Hepatocyte (in vitro differentiated cells): ENCODE results near the gene RNU5D-1. TPM values are rescaled to one million over a fixed set of nuclear protein-coding genes. Genes with fewer than 3 reads are reported as not detected.
A peak's percentile ranks its signal among the peaks of the same experiment; 100 is the strongest.

Experiments
- DNase-seq: peaks from one replicate; pipeline ENCODE4 v3.0.0-alpha.2; 2016; ENCODE audit warnings: low spot score
- H2AFZ ChIP-seq: fragments of 200-600 bp; sonication (generic); 2 replicates; pipeline ENCODE4 v1.6.0; 2016; ENCODE audit warnings: antibody characterized with exemption, mild to moderate bottlenecking
- H3K27ac ChIP-seq: fragments of 200-600 bp; sonication (generic); 2 replicates; pipeline ENCODE4 v1.5.1; 2016; ENCODE audit warnings: mild to moderate bottlenecking
- H3K27me3 ChIP-seq: fragments of 200-600 bp; sonication (generic); 2 replicates; pipeline ENCODE4 v1.6.1; 2016
- H3K36me3 ChIP-seq: fragments of 200-600 bp; sonication (generic); replicated peaks from 2 replicates; pipeline ENCODE4 v1.5.1; 2016; ENCODE audit warnings: low read depth; ENCODE audit not compliant: insufficient read depth
- H3K4me1 ChIP-seq: fragments of 200-600 bp; sonication (generic); 2 replicates; pipeline ENCODE4 v1.5.1; 2016; ENCODE audit warnings: mild to moderate bottlenecking, moderate library complexity; ENCODE audit not compliant: insufficient read depth
- H3K4me2 ChIP-seq: fragments of 200-600 bp; sonication (generic); 2 replicates; pipeline ENCODE4 v1.6.0; 2016
- H3K4me3 ChIP-seq: fragments of 200-600 bp; sonication (generic); 2 replicates; pipeline ENCODE4 v1.5.1; 2016; ENCODE audit warnings: mild to moderate bottlenecking
- H3K79me2 ChIP-seq: fragments of 200-600 bp; sonication (generic); 2 replicates; pipeline ENCODE4 v1.6.0; 2017; ENCODE audit warnings: mild to moderate bottlenecking
- H3K9me2 ChIP-seq: fragments of 200-600 bp; sonication (generic); replicated peaks from 2 replicates; pipeline ENCODE4 v1.6.0; 2017; ENCODE audit warnings: mild to moderate bottlenecking; ENCODE audit not compliant: insufficient read depth
- H3K9me3 ChIP-seq: fragments of 200-600 bp; sonication (generic); 2 replicates; pipeline ENCODE4 v1.5.1; 2016; ENCODE audit warnings: low read depth, mild to moderate bottlenecking
- H4K20me1 ChIP-seq: fragments of 200-600 bp; sonication (generic); 2 replicates; pipeline ENCODE4 v1.6.0; 2016; ENCODE audit warnings: mild to moderate bottlenecking; ENCODE audit not compliant: insufficient read depth, poor library complexity, severe bottlenecking
- CTCF ChIP-seq: fragments of 200-600 bp; sonication (generic); IDR thresholded peaks from 2 replicates; pipeline ENCODE4 v1.5.1; 2016; ENCODE audit warnings: antibody characterized with exemption, mild to moderate bottlenecking; ENCODE audit not compliant: poor library complexity
- EZH2 ChIP-seq: fragments of 200-600 bp; sonication (generic); IDR thresholded peaks from 2 replicates; pipeline ENCODE4 v1.6.1; 2016; ENCODE audit warnings: antibody characterized with exemption, mild to moderate bottlenecking, borderline replicate concordance
- EZH2phosphoT487 ChIP-seq: fragments of 200-600 bp; sonication (generic); IDR thresholded peaks from one replicate; pipeline ENCODE4 v1.6.1; 2018; ENCODE audit warnings: antibody characterized with exemption, mild to moderate bottlenecking, low read depth, moderate library complexity; ENCODE audit not compliant: unreplicated experiment, severe bottlenecking
- WGBS: methylation state at CpG from one replicate; pipeline ENCODE4 v1.1.6; 2016; ENCODE audit warnings: low lambda C conversion rate; ENCODE audit errors: missing lambda C conversion rate; 5-methylcytosine and 5-hydroxymethylcytosine counted together
- polyA plus RNA-seq: library from polyadenylated mRNA; unstranded; fragments of >200 nt; fragmentation: Nextera tagmentation; extraction: Ambion mirVana; gene quantifications from 2 replicates; pipeline ENCODE4 v1.2.1, GENCODE V29; 2016
- total RNA-seq: library from RNA; depleted of rRNA; stranded (reverse); fragments of >200 nt; gene quantifications from 2 replicates; pipeline ENCODE4 v1.2.3, GENCODE V29; 2014

RNU5D-1 gene
- total and polyA plus RNA-seq, 2 experiments from 2014 or later = not detected

GRCh38 chr1:44723496-44724295 lies 7.3 kb downstream of the RNU5D-1 start:
- Histone ChIP-seq H4K20me1 (no peaks in the 10 kb centered on the region), H2AFZ (no peak overlapping the region), H3K4me1 (no peaks in the 10 kb centered on the region), H3K4me2 (no peak overlapping the region), H3K9me3 (no peaks in the 10 kb centered on the region), H3K36me3 (no peaks in the 10 kb centered on the region), H3K9me2 (no peaks in the 10 kb centered on the region), H3K4me3 (no peak overlapping the region), H3K27me3 (no peaks in the 10 kb centered on the region), H3K79me2 (no peaks in the 10 kb centered on the region), H3K27ac (no peak overlapping the region)
- TF ChIP-seq EZH2phosphoT487 (no peak), CTCF (no peak), EZH2 (no peak)
- DNase-seq = no peak
- 93% methylated on average over 28 of the region's 28 CpGs for WGBS

DNA sequence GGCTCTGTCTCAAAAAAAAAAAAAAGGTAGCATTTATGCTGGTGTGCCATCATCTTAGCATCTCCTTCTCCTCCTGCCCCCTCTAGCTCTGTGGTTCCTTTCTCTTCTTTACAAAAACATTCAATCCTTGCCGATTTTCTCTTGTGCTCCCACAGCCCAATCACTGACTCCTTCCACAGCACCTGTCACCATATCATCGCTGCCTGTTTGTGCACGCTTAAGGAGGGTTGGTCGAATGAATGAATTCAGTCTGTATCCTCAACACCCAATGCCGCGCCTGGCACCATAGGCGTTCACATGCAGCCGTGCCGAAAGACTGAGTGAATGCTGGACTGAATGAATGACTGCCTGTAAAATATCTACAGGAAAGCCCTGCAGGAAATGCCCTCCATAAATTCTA lies 7.9 kb downstream of the RNU5D-1 start:
- Histone ChIP-seq H3K36me3 (no peaks in the 10 kb centered on the region), H2AFZ (no peak overlapping the region), H3K9me3 (no peaks in the 10 kb centered on the region), H3K4me1 (no peaks in the 10 kb centered on the region), H3K79me2 (no peaks in the 10 kb centered on the region), H3K4me2 (no peak overlapping the region), H3K4me3 (no peak overlapping the region), H3K9me2 (no peaks in the 10 kb centered on the region), H4K20me1 (no peaks in the 10 kb centered on the region), H3K27me3 (no peaks in the 10 kb centered on the region), H3K27ac (no peak overlapping the region)
- no peak for TF ChIP-seq EZH2
- TF ChIP-seq CTCF = no peak
- no peak for TF ChIP-seq EZH2phosphoT487
- DNase-seq = no peak
- WGBS = 95% methylated on average over 9 of the region's 9 CpGs

DNA sequence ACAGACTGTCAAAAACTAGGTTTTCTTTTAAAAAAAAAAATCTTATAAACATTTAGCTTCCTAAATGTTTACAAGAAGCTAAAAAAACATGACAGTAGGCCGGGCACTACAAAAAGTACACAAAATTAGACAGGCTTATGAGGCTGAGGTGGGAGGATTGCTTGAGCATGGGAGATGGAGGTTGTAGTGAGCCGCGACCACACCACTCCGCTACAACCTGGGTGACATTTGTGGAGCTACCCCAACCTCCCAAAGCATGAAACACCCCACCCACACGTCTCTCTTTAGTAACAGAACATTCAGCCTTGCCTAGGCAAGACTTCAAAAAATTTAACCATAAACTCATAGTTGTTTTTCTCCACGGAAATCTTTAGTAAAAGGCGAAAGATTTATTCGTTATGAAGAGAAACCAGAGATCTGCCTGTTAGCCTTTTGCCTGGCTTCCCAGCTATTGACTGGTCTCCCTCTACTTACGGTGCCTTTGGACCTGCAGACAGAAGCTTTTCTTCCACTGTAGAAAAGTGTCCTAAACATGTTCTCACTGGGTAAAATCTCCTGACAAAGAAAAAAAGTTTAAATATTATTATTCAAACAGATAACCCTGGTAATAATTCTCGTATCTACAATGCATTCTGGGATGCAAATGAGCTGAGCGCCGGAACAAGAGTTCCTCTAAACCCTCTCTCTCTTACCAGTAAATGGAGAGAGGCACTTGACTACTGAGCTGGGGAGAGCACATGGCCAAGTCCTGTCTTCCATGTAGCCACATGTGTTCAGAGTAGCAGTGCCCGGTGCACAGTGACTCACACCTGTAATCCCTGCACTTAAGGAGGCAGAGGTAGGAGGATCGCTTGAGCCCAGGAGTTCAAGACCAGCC lies 9.2 kb downstream of the RNU5D-1 start:
- H3K36me3 ChIP-seq = no peaks in the 10 kb centered on the region
- H3K79me2 ChIP-seq = no peaks in the 10 kb centered on the region
- no peak overlapping the region for H3K4me3 ChIP-seq
- H3K9me2 ChIP-seq = no peaks in the 10 kb centered on the region
- DNase-seq = peak; percentile 56
- WGBS = 48% methylated on average over 14 of the region's 14 CpGs
- no peak overlapping the region for H2AFZ ChIP-seq
- no peaks in the 10 kb centered on the region for H3K9me3 ChIP-seq
- H3K27me3 ChIP-seq = no peaks in the 10 kb centered on the region
- peak overlapping the region; percentile 6 for H3K4me2 ChIP-seq
- TF ChIP-seq CTCF (no peak), EZH2phosphoT487 (no peak), EZH2 (no peak)
- no peak overlapping the region for H3K27ac ChIP-seq
- no peaks in the 10 kb centered on the region for H3K4me1 ChIP-seq
- no peaks in the 10 kb centered on the region for H4K20me1 ChIP-seq
